Skeletal muscle cell (primary cell): Measurements from ENCODE around the gene PLXNA2.

Experiments
- DNase-seq: peaks from one replicate; pipeline ENCODE4 v3.0.0-alpha.2; 2010; ENCODE audit warnings: low read depth
- H3K4me3 ChIP-seq: 2 replicates; pipeline ENCODE4 v1.5.1; 2011; ENCODE audit warnings: low read depth, mild to moderate bottlenecking, control low read depth, low read length, moderate library complexity

The PLXNA2 gene

GRCh38 chr1:208243967-208244916 lies at the start of gene PLXNA2:
PLXNA2 (minus strand) TSS chr1:208244384; CDS start chr1:208217922, 26,462 bp downstream.
- peak within 1 kb of the TSS; percentile 81 for H3K4me3 ChIP-seq
- DNase-seq, result no peak

GRCh38 chr1:208292908-208293307 lies 48.7 kb upstream of the PLXNA2 start:
- no peak for DNase-seq

GRCh38 chr1:208291923-208292711 lies 47.9 kb upstream of the PLXNA2 start:
- H3K4me3 ChIP-seq, result no peak overlapping the region
- DNase-seq, result no peak

More at GRCh38 chr1:208292908-208293307, 48.7 kb upstream of the PLXNA2 start:
- no peak overlapping the region for H3K4me3 ChIP-seq

GRCh38 chr1:208291129-208291528 lies 46.9 kb upstream of the PLXNA2 start:
- no peak for DNase-seq

GRCh38 chr1:208289716-208290115 lies 45.5 kb upstream of the PLXNA2 start:
- no peak for DNase-seq
- no peak overlapping the region for H3K4me3 ChIP-seq

More at GRCh38 chr1:208291129-208291528, 46.9 kb upstream of the PLXNA2 start:
- H3K4me3 ChIP-seq, result no peak overlapping the region

GRCh38 chr1:208288495-208288894 lies 44.3 kb upstream of the PLXNA2 start:
- DNase-seq, result no peak
- no peak overlapping the region for H3K4me3 ChIP-seq

- no peak for DNase-seq
- H3K4me3 ChIP-seq, result no peak overlapping the region
Measured at GRCh38 chr1:208280681-208281450, 36.7 kb upstream of the PLXNA2 start.

GRCh38 chr1:208279826-208280588 lies 35.8 kb upstream of the PLXNA2 start:
- DNase-seq, result no peak
- H3K4me3 ChIP-seq, result no peak overlapping the region

GRCh38 chr1:208278638-208279037 lies 34.5 kb upstream of the PLXNA2 start:
- H3K4me3 ChIP-seq, result no peak overlapping the region
- DNase-seq, result no peak

- no peak overlapping the region for H3K4me3 ChIP-seq
- no peak for DNase-seq
Measured at GRCh38 chr1:208276757-208277435, 32.7 kb upstream of the PLXNA2 start.

- no peak overlapping the region for H3K4me3 ChIP-seq
- DNase-seq, result no peak
Measured at GRCh38 chr1:208275083-208275482, 30.9 kb upstream of the PLXNA2 start.

- H3K4me3 ChIP-seq, result no peak overlapping the region
- DNase-seq, result no peak
Measured at GRCh38 chr1:208273386-208274017, 29.3 kb upstream of the PLXNA2 start.

- DNase-seq, result no peak
- no peak overlapping the region for H3K4me3 ChIP-seq
Measured at GRCh38 chr1:208272713-208273112, 28.5 kb upstream of the PLXNA2 start.

GRCh38 chr1:208272311-208272710 lies 28.1 kb upstream of the PLXNA2 start:
- H3K4me3 ChIP-seq, result no peak overlapping the region
- DNase-seq, result no peak

- DNase-seq, result no peak
- no peak overlapping the region for H3K4me3 ChIP-seq
Measured at GRCh38 chr1:208271236-208271635, 27.1 kb upstream of the PLXNA2 start.

GRCh38 chr1:208270651-208271141 lies 26.5 kb upstream of the PLXNA2 start:
- no peak for DNase-seq
- H3K4me3 ChIP-seq, result no peak overlapping the region

GRCh38 chr1:208269338-208269666 lies 25.1 kb upstream of the PLXNA2 start:
- no peak overlapping the region for H3K4me3 ChIP-seq
- no peak for DNase-seq
